Measurements from ENCODE around the gene XCR1.

DNA sequence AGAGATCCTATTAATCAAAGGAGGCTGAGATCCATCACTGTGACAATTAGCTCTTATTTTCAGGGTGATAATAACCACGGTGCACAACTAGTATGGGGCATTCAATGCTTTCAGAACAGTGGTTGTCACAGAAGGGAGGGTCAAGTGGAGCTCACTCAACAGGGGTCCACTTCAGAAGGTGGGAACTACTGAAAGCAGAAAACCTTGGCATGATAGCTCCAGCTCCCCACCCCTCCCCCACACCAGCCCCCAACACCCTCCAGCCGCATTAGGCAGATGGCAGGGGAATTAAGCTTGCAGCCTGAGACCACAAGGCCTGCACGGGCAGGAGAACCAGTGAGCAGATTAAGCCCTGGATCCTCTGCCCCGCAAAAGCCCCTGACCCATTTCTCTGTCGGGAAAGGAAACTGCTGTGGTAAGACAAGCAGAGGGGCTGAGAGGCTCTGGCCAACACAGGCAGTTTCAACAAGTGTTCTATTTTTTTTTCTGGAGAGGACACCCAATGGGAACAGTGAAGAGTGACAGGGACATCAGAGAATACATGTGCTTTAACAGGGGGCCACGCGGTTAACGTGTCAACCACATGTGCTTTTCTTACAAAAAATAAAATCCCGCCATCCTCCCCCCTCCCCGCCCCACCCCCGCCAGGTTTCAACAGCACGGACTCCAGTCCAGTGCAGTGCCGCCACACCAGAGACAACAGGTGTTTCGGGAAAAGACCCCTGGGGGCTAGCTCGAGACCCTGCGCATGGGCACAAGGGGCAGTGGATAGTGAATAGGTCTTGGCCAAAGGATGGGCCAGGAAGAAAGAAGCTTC lies 32.7 kb downstream of the XCR1 start:
- TF ChIP-seq CTCF (IDR thresholded peaks at IDR 0.05; ENCODE audit: control extremely low read depth in 1 of 3, insufficient read depth in 1 of 3, low read depth in 1 of 3, low read length in 3 of 3) = no peak
- TF ChIP-seq CEBPB (IDR thresholded peaks at IDR 0.05; ENCODE audit: low read depth, low read length) = no peak
- TF ChIP-seq SIRT6 (IDR thresholded peaks at IDR 0.05; ENCODE audit: low read length) = no peak
- no peak for TF ChIP-seq EP300 (IDR thresholded peaks at IDR 0.05; ENCODE audit: borderline replicate concordance in 1 of 2, low read depth in 2 of 2, low read length in 2 of 2)
- TF ChIP-seq HDAC6 (IDR thresholded peaks at IDR 0.05; ENCODE audit: low read depth, low read length) = no peak
- no peak for TF ChIP-seq SUZ12 (IDR thresholded peaks at IDR 0.05; ENCODE audit: low read length)
- TF ChIP-seq JUND (IDR thresholded peaks at IDR 0.05; ENCODE audit: low read length) = no peak

Data from H1 (cell line).